HEK293T (cell line): ENCODE results near the gene DCAF5.

Experiments
- CTCF ChIA-PET: fragments of 350-600 bp; formaldehyde crosslinking; extraction: SDS; loops from one replicate; lab custom pipeline; 2021; ENCODE audit warnings: antibody characterized with exemption, inconsistent platforms; lab: Yijun Ruan, JAX
- POLR2A ChIA-PET: fragments of 350-600 bp; formaldehyde crosslinking; extraction: SDS; loops from one replicate; lab custom pipeline; 2020; ENCODE audit warnings: antibody characterized with exemption, inconsistent platforms; lab: Yijun Ruan, JAX
- DNase-seq: peaks from one replicate; pipeline ENCODE4 v3.0.0; 2012; ENCODE audit warnings: mixed read lengths; ENCODE audit errors: extremely low spot score
- ARNT ChIP-seq: fragments of 450-650 bp; IDR thresholded peaks from 2 replicates; pipeline ENCODE4 v1.6.1; 2017; ENCODE audit warnings: mild to moderate bottlenecking
- BHLHE40 ChIP-seq: fragments of 450-650 bp; IDR thresholded peaks from 2 replicates; pipeline ENCODE4 v1.6.1; 2016; ENCODE audit warnings: mild to moderate bottlenecking, moderate library complexity, borderline replicate concordance
- CTBP1 ChIP-seq: fragments of 450-650 bp; IDR thresholded peaks from 2 replicates; pipeline ENCODE4 v1.6.1; 2016; ENCODE audit warnings: borderline replicate concordance
- ELF4 ChIP-seq: fragments of 450-650 bp; IDR thresholded peaks from 2 replicates; pipeline ENCODE4 v1.6.1; 2017; ENCODE audit warnings: antibody characterized with exemption
- FOXA1 ChIP-seq: fragments of 450-650 bp; IDR thresholded peaks from 2 replicates; pipeline ENCODE4 v1.6.1; 2016; ENCODE audit warnings: mild to moderate bottlenecking
- FOXK2 ChIP-seq: fragments of 450-650 bp; IDR thresholded peaks from 2 replicates; pipeline ENCODE4 v1.6.1; 2016; ENCODE audit warnings: mild to moderate bottlenecking
- FOXM1 ChIP-seq: fragments of 450-650 bp; IDR thresholded peaks from 2 replicates; pipeline ENCODE4 v1.6.1; 2017; ENCODE audit warnings: mild to moderate bottlenecking, borderline replicate concordance
- HDGF ChIP-seq: fragments of 450-650 bp; IDR thresholded peaks from 2 replicates; pipeline ENCODE4 v1.6.1; 2017; ENCODE audit warnings: antibody characterized with exemption, borderline replicate concordance
- L3MBTL2 ChIP-seq: fragments of 450-650 bp; conservative IDR thresholded peaks from 2 replicates; pipeline ENCODE4 v1.6.1; 2016; ENCODE audit warnings: mild to moderate bottlenecking
- LEF1 ChIP-seq: fragments of 450-650 bp; IDR thresholded peaks from 2 replicates; pipeline ENCODE4 v1.6.1; 2017; ENCODE audit warnings: mild to moderate bottlenecking, borderline replicate concordance
- NFRKB ChIP-seq: fragments of 450-650 bp; IDR thresholded peaks from 2 replicates; pipeline ENCODE4 v1.6.1; 2016; ENCODE audit warnings: mild to moderate bottlenecking, moderate library complexity
- PKNOX1 ChIP-seq: fragments of 450-650 bp; IDR thresholded peaks from 2 replicates; pipeline ENCODE4 v1.6.1; 2016
- SP1 ChIP-seq: fragments of 450-650 bp; IDR thresholded peaks from 2 replicates; pipeline ENCODE4 v1.6.1; 2017
- SUZ12 ChIP-seq: fragments of 450-650 bp; IDR thresholded peaks from 2 replicates; pipeline ENCODE4 v1.6.1; 2016; ENCODE audit warnings: mild to moderate bottlenecking
- TARDBP ChIP-seq: fragments of 450-650 bp; IDR thresholded peaks from 2 replicates; pipeline ENCODE4 v1.6.1; 2016
- ZNF384 ChIP-seq: fragments of 450-650 bp; IDR thresholded peaks from 2 replicates; pipeline ENCODE4 v1.6.1; 2016

The DCAF5 gene

GRCh38 chr14:69006346-69006745 is 146.6 kb downstream of the DCAF5 start:
- TF ChIP-seq NFRKB: no peak
- no peak for TF ChIP-seq TARDBP
- TF ChIP-seq CTBP1: no peak
- TF ChIP-seq PKNOX1: no peak
- ChIA-PET POLR2A (no interaction called here), CTCF (interaction anchor here (0.5 kb wide), 1 partner anchor 93 kb away, joined by 4 read pairs; no protein-coding TSS in a partner anchor)
- DNase-seq: no peak

- TF ChIP-seq BHLHE40 (no peak), NFRKB (no peak), FOXM1 (no peak), SP1 (no peak), LEF1 (no peak)
- ChIA-PET CTCF (interaction anchor here (0.5 to 1.1 kb wide), 2 partner anchors 93 to 162 kb away, joined by 4 to 12 read pairs; no protein-coding TSS in a partner anchor), POLR2A (no interaction called here)
- no peak for DNase-seq
Measured at GRCh38 chr14:69005432-69006148, 147.3 kb downstream of the DCAF5 start.

- ChIA-PET CTCF (interaction anchor here (1.1 kb wide), 1 partner anchor 161 kb away, joined by 12 read pairs; no protein-coding TSS in a partner anchor), POLR2A (no interaction called here)
- no peak for TF ChIP-seq TARDBP
- TF ChIP-seq NFRKB: no peak
- no peak for TF ChIP-seq ARNT
- no peak for TF ChIP-seq HDGF
- no peak for TF ChIP-seq SP1
- TF ChIP-seq L3MBTL2: no peak
- TF ChIP-seq PKNOX1: no peak
- no peak for TF ChIP-seq FOXM1
- TF ChIP-seq CTBP1: no peak
- TF ChIP-seq BHLHE40: no peak
- no peak for TF ChIP-seq ELF4
- TF ChIP-seq FOXA1: no peak
- TF ChIP-seq ZNF384: no peak
- no peak for TF ChIP-seq FOXK2
- no peak for TF ChIP-seq SUZ12
- DNase-seq: no peak
Measured at GRCh38 chr14:69004731-69005431, 148.0 kb downstream of the DCAF5 start.

GRCh38 chr14:69003626-69004025 is 149.3 kb downstream of the DCAF5 start:
- no peak for DNase-seq
- TF ChIP-seq L3MBTL2: no peak
- TF ChIP-seq CTBP1: no peak
- no peak for TF ChIP-seq SUZ12
- TF ChIP-seq NFRKB: no peak
- no peak for TF ChIP-seq FOXK2
- TF ChIP-seq FOXM1: no peak
- no peak for TF ChIP-seq FOXA1
- no peak for TF ChIP-seq ARNT
- no peak for TF ChIP-seq PKNOX1
- no peak for TF ChIP-seq ELF4
- no peak for TF ChIP-seq LEF1
- TF ChIP-seq SP1: no peak
- TF ChIP-seq ZNF384: no peak
- no peak for TF ChIP-seq TARDBP
- ChIA-PET CTCF (interaction anchor here (0.8 kb wide), 1 partner anchor 9 kb away, joined by 3 read pairs; no protein-coding TSS in a partner anchor), POLR2A (no interaction called here)

- peak; percentile 30 for DNase-seq
- ChIA-PET POLR2A (no interaction called here), CTCF (no interaction called here)
- TF ChIP-seq HDGF: no peak
- TF ChIP-seq ARNT: no peak
- no peak for TF ChIP-seq L3MBTL2
- no peak for TF ChIP-seq LEF1
Measured at GRCh38 chr14:69002069-69002468, 150.8 kb downstream of the DCAF5 start.

GRCh38 chr14:69001375-69001774 is 151.5 kb downstream of the DCAF5 start:
- CTCF ChIA-PET: interaction anchor here (1.1 kb wide), 1 partner anchor 87 kb away, joined by 3 read pairs; no protein-coding TSS in a partner anchor
- POLR2A ChIA-PET: interaction anchor here (1.0 kb wide), 1 partner anchor 20 kb away, joined by 3 read pairs; no protein-coding TSS in a partner anchor
- TF ChIP-seq PKNOX1 (no peak), TARDBP (no peak), SUZ12 (no peak), ZNF384 (no peak), FOXM1 (no peak), FOXA1 (no peak), HDGF (no peak), CTBP1 (no peak), BHLHE40 (no peak)

More at GRCh38 chr14:69001375-69001774, 151.5 kb downstream of the DCAF5 start:
- DNase-seq: no peak
